Activated naive CD4-positive, alpha-beta T cell treated with anti-CD3 and anti-CD28 coated beads for 36 hours (primary cell): ENCODE results near the gene ZNF648. TPM values are rescaled to one million over a fixed set of nuclear protein-coding genes. Genes with fewer than 3 reads are reported as not detected.

ENCODE experiments used
- CTCF ChIA-PET: fragments of 350-600 bp; sonication (Branson Sonifier 250); formaldehyde crosslinking; loops from one replicate; lab custom pipeline; 2021; ENCODE audit warnings: antibody characterized with exemption; lab: Charles Lee
- DNase-seq: peaks from one replicate; pipeline ENCODE4 v3.0.0-alpha.2; 2020
- H3K27ac Mint-ChIP-seq: one replicate; pipeline ENCODE4 v1.8.0; 2021; ENCODE audit warnings: mild to moderate bottlenecking, mixed read lengths
- H3K27me3 Mint-ChIP-seq: one replicate; pipeline ENCODE4 v1.8.0; 2021; ENCODE audit warnings: low read depth, mixed read lengths
- H3K36me3 Mint-ChIP-seq: one replicate; pipeline ENCODE4 v1.8.0; 2021; ENCODE audit warnings: low read depth, mixed read lengths
- H3K4me1 Mint-ChIP-seq: one replicate; pipeline ENCODE4 v1.8.0; 2021; ENCODE audit warnings: low read depth, mixed read lengths
- H3K4me3 Mint-ChIP-seq: one replicate; pipeline ENCODE4 v1.8.0; 2021; ENCODE audit warnings: mild to moderate bottlenecking, moderate library complexity, mixed read lengths
- H3K9me3 Mint-ChIP-seq: one replicate; pipeline ENCODE4 v1.8.0; 2021; ENCODE audit warnings: mixed read lengths
- intact Hi-C: fragments of 100-400 bp; cut with micrococcal nuclease; formaldehyde crosslinking; loops from one replicate; pipeline ENCODE4 v1.15.1; 2023
- total RNA-seq, 2 experiments: library from RNA; stranded (reverse); gene quantifications; one replicate each; pipeline ENCODE4 v1.2.3, GENCODE V29; 2021

Gene ZNF648
- total RNA-seq, 2 experiments from 2014 or later = not detected

GRCh38 chr1:182066934-182067333 is 5.4 kb upstream of the ZNF648 start:
- intact Hi-C loops = no loop called here
- no peaks in the 10 kb centered on the region for H3K9me3 Mint-ChIP-seq
- CTCF ChIA-PET = interaction anchor here (4.1 kb wide), 1 partner anchor 13 kb away, joined by 28 read pairs; no protein-coding TSS in a partner anchor
- no peak overlapping the region for H3K4me3 Mint-ChIP-seq
- H3K4me1 Mint-ChIP-seq = peaks cover 3% of the 10 kb centered on the region
- no peak overlapping the region for H3K27ac Mint-ChIP-seq
- H3K27me3 Mint-ChIP-seq = peaks cover 24% of the 10 kb centered on the region
- no peak for DNase-seq
- H3K36me3 Mint-ChIP-seq = no peaks in the 10 kb centered on the region

GRCh38 chr1:182065126-182065845 is 3.8 kb upstream of the ZNF648 start:
- H3K27me3 Mint-ChIP-seq = peaks cover 30% of the 10 kb centered on the region
- H3K4me1 Mint-ChIP-seq = peaks cover 3% of the 10 kb centered on the region
- no peak overlapping the region for H3K27ac Mint-ChIP-seq
- H3K4me3 Mint-ChIP-seq = no peak overlapping the region
- CTCF ChIA-PET = interaction anchor here (0.6 to 1.8 kb wide), 4 partner anchors 11 to 338 kb away, joined by 4 to 6 read pairs (median 4); no protein-coding TSS in a partner anchor
- no peaks in the 10 kb centered on the region for H3K9me3 Mint-ChIP-seq
- H3K36me3 Mint-ChIP-seq = no peaks in the 10 kb centered on the region
- intact Hi-C loops = no loop called here
- DNase-seq = no peak

GRCh38 chr1:182064611-182065010 is 3.1 kb upstream of the ZNF648 start:
- Mint-ChIP-seq H3K27me3 (peaks cover 29% of the 10 kb centered on the region), H3K4me3 (no peak overlapping the region), H3K4me1 (peaks cover 3% of the 10 kb centered on the region), H3K9me3 (no peaks in the 10 kb centered on the region), H3K27ac (no peak overlapping the region), H3K36me3 (no peaks in the 10 kb centered on the region)
- no peak for DNase-seq
- intact Hi-C loops = no loop called here
- CTCF ChIA-PET = interaction anchor here (0.6 to 1.8 kb wide), 4 partner anchors 10 to 340 kb away, joined by 3 to 4 read pairs (median 4); no protein-coding TSS in a partner anchor

GRCh38 chr1:182062223-182062622 is 711 bp upstream of the ZNF648 start:
- no peak overlapping the region for H3K27ac Mint-ChIP-seq
- CTCF ChIA-PET = interaction anchor here (0.8 to 1.4 kb wide), 2 partner anchors 10 to 33 kb away, joined by 3 read pairs; no protein-coding TSS in a partner anchor
- H3K4me1 Mint-ChIP-seq = no peaks in the 10 kb centered on the region
- no peak overlapping the region for H3K4me3 Mint-ChIP-seq
- H3K27me3 Mint-ChIP-seq = peaks cover 34% of the 10 kb centered on the region
- H3K36me3 Mint-ChIP-seq = no peaks in the 10 kb centered on the region
- intact Hi-C loops = no loop called here
- no peak for DNase-seq
- no peaks in the 10 kb centered on the region for H3K9me3 Mint-ChIP-seq

GRCh38 chr1:182060877-182061276 is 635 bp downstream of the ZNF648 start:
- Mint-ChIP-seq H3K4me3 (no peak overlapping the region), H3K9me3 (no peaks in the 10 kb centered on the region), H3K4me1 (peaks cover 5% of the 10 kb centered on the region), H3K27me3 (peaks cover 38% of the 10 kb centered on the region), H3K36me3 (no peaks in the 10 kb centered on the region), H3K27ac (no peak overlapping the region)
- CTCF ChIA-PET = interaction anchor here (1.7 kb wide), 1 partner anchor 19 kb away, joined by 4 read pairs; no protein-coding TSS in a partner anchor
- DNase-seq = no peak
- intact Hi-C loops = no loop called here

GRCh38 chr1:182059936-182060335 is 1.6 kb downstream of the ZNF648 start:
- intact Hi-C loops = loop anchor here (10.0 kb wide), 3 partner anchors 325 to 865 kb away; no protein-coding TSS in a partner anchor
- peaks cover 35% of the 10 kb centered on the region for H3K27me3 Mint-ChIP-seq
- no peaks in the 10 kb centered on the region for H3K36me3 Mint-ChIP-seq
- H3K4me1 Mint-ChIP-seq = peaks cover 5% of the 10 kb centered on the region
- CTCF ChIA-PET = interaction anchor here (0.6 to 1.7 kb wide), 5 partner anchors 9 to 789 kb away, joined by 3 to 5 read pairs (median 3); no protein-coding TSS in a partner anchor
- DNase-seq = no peak
- no peak overlapping the region for H3K27ac Mint-ChIP-seq
- H3K4me3 Mint-ChIP-seq = no peak overlapping the region
- H3K9me3 Mint-ChIP-seq = no peaks in the 10 kb centered on the region

- H3K27ac Mint-ChIP-seq = no peak overlapping the region
- CTCF ChIA-PET = no interaction called here
Observed at GRCh38 chr1:182056601-182057366, 4.7 kb downstream of the ZNF648 start.

GRCh38 chr1:182054698-182055326 is 6.7 kb downstream of the ZNF648 start:
- H3K27me3 Mint-ChIP-seq = peaks cover 20% of the 10 kb centered on the region
- CTCF ChIA-PET = interaction anchor here (0.6 to 4.0 kb wide), 24 partner anchors 10 to 630 kb away, joined by 3 to 22 read pairs (median 4); partner anchors contain the start of gene CACNA1E
- H3K27ac Mint-ChIP-seq = no peak overlapping the region
- H3K9me3 Mint-ChIP-seq = no peaks in the 10 kb centered on the region
- no peak overlapping the region for H3K4me3 Mint-ChIP-seq
- DNase-seq = peak; percentile 83
- H3K36me3 Mint-ChIP-seq = no peaks in the 10 kb centered on the region
- intact Hi-C loops = loop anchor here (1.0 to 10.0 kb wide), 6 partner anchors 26 to 860 kb away; no protein-coding TSS in a partner anchor
- peaks cover 12% of the 10 kb centered on the region for H3K4me1 Mint-ChIP-seq

More at GRCh38 chr1:182056601-182057366, 4.7 kb downstream of the ZNF648 start:
- intact Hi-C loops = loop anchor here (10.0 kb wide), 3 partner anchors 322 to 862 kb away; no protein-coding TSS in a partner anchor
- Mint-ChIP-seq H3K9me3 (no peaks in the 10 kb centered on the region), H3K27me3 (peaks cover 27% of the 10 kb centered on the region), H3K4me3 (peak overlapping the region; percentile 39), H3K4me1 (peaks cover 11% of the 10 kb centered on the region), H3K36me3 (no peaks in the 10 kb centered on the region)
- DNase-seq = no peak

GRCh38 chr1:182052355-182052754 is 9.2 kb downstream of the ZNF648 start:
- peaks cover 17% of the 10 kb centered on the region for H3K4me1 Mint-ChIP-seq
- no peak for DNase-seq
- no peaks in the 10 kb centered on the region for H3K9me3 Mint-ChIP-seq
- CTCF ChIA-PET = interaction anchor here (0.6 to 4.0 kb wide), 7 partner anchors 10 to 574 kb away, joined by 3 to 22 read pairs (median 5); no protein-coding TSS in a partner anchor
- H3K36me3 Mint-ChIP-seq = no peaks in the 10 kb centered on the region
- no peak overlapping the region for H3K4me3 Mint-ChIP-seq
- no peak overlapping the region for H3K27ac Mint-ChIP-seq
- intact Hi-C loops = loop anchor here (10.0 kb wide), 3 partner anchors 318 to 858 kb away; no protein-coding TSS in a partner anchor
- H3K27me3 Mint-ChIP-seq = peaks cover 9% of the 10 kb centered on the region

GRCh38 chr1:182051938-182052337 is 9.6 kb downstream of the ZNF648 start:
- Mint-ChIP-seq H3K9me3 (no peaks in the 10 kb centered on the region), H3K4me3 (no peak overlapping the region), H3K36me3 (no peaks in the 10 kb centered on the region), H3K27ac (no peak overlapping the region), H3K27me3 (peaks cover 7% of the 10 kb centered on the region), H3K4me1 (peaks cover 21% of the 10 kb centered on the region)
- intact Hi-C loops = loop anchor here (10.0 kb wide), 3 partner anchors 317 to 857 kb away; no protein-coding TSS in a partner anchor
- DNase-seq = no peak
- CTCF ChIA-PET = interaction anchor here (0.6 to 4.0 kb wide), 5 partner anchors 11 to 574 kb away, joined by 3 to 22 read pairs (median 3); no protein-coding TSS in a partner anchor
